A549 treated with DMSO at 1 μM for 4 hours (cell line): ENCODE results near the gene ZNF124. TPM values are rescaled to one million over a fixed set of nuclear protein-coding genes. Genes with fewer than 3 reads are reported as not detected.

Experiments
- total RNA-seq: library from RNA; stranded (reverse); fragments of 200-300 nt; extraction: Qiagen RNA extraction; gene quantifications from 5 replicates; pipeline ENCODE4 v1.2.3, GENCODE V29; 2022; ENCODE audit warnings: low read depth

ZNF124 gene
- total RNA-seq = 4.2 to 5.9 TPM (median 5.3 TPM) in 5 replicates

DNA sequence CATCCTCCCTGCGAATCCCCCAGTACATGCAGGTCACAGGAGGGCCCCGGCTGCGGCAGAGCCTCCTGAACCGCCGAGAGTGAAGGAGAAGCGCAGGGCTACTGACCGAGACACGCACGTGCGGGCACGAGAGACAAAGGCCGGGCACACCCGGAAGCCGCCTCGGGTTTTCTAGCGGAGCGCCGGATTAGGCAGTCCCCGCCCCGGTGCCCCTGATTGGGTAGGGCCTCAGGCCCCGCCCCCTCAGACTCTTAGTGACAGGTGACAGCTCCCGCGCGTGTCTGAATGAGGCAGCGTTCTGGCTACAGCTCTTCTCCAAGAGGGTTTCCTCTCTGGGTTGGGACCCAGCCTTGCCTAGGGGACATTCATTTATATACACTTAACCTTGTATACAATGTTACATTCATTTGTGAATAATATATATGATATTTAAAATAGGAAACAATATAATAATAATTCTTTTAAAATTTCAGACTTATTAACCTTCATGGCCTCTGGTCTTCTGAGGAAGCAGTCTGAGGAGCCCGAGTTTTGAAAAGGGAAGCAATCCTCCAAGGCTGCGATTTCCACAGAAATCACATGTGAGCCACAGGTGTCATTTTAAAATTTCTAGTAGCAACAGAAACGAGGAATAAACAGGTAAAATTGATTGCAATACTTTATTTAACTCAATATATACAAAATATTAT lies at the start of gene ZNF124:
ZNF124 (minus strand) TSS at position 146 of the 689 bp plus-strand sequence; CDS start at position 3, 143 bp downstream.

Other genes with a start within 250 kb of the ZNF124 start
- gene AHCTF1, start 240.1 kb downstream of the ZNF124 start, total RNA-seq = 27.0 to 35.5 TPM (median 34.7 TPM) in 5 replicates
- 2.3 to 3.6 TPM (median 2.5 TPM) in 5 replicates for gene ZNF695, start 164.0 kb downstream of the ZNF124 start, total RNA-seq
- 3.5 to 5.4 TPM (median 3.8 TPM) in 5 replicates for gene ZNF670, start 93.2 kb downstream of the ZNF124 start, total RNA-seq
- 3.4 to 4.5 TPM (median 4.2 TPM) in 5 replicates for gene ZNF669, start 67.7 kb downstream of the ZNF124 start, total RNA-seq
- not detected in 5 replicates for gene VN1R5, start 84.1 kb upstream of the ZNF124 start, total RNA-seq
- 17.6 to 20.5 TPM (median 18.1 TPM) in 5 replicates for gene ZNF496, start 159.8 kb upstream of the ZNF124 start, total RNA-seq
- gene NLRP3, start 244.2 kb upstream of the ZNF124 start, total RNA-seq = not detected in 5 replicates